ENCODE data around the gene TMEM115. TPM values are rescaled to one million over a fixed set of nuclear protein-coding genes. Genes with fewer than 3 reads are reported as not detected.

The TMEM115 gene
- total and polyA plus RNA-seq, 9 of the 15 experiments (the other 6 are each of a cell fraction or from before 2014, with no cell fraction given) = 1.6 to 26.9 (median 14.1) TPM

DNA sequence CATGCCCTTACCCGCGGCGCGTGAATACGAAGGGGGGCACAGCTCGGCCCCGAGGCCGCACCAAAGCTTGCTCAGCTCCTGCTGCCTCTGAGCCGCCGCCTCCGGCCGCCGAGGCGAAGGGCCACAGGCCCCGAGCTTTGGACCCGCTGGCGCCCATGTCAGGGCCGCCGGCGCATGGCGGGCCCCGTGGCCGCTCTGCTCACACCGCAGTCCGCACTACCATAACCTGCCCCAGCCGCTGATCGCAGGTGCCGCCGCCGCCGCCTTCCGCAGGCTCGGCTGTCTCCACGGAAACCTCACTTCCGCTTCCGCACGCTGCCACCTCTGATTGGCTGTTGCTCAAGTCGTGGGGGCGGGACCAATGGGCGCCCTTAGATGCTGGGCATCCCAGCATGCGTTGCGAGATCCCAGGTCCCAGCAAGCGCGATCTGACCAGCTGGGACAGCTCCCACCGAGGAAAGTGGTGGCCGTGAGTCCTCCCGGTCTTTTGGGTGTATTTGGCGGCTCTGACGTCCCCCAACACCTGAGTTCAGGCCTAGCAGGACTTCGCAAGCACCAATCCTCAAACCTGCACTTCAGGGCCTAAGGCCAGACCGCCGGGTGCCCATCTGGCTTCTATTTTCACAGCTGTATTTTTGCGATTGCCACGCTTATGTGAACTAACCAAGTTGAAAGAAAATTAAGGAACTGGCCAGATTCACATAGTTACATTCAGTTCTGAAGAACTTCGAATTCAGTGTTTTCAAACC, 31.2 kb downstream of the TMEM115 start, which contains the start of gene TUSC2 (continued):
- TF ChIP-seq, protein P1, sequence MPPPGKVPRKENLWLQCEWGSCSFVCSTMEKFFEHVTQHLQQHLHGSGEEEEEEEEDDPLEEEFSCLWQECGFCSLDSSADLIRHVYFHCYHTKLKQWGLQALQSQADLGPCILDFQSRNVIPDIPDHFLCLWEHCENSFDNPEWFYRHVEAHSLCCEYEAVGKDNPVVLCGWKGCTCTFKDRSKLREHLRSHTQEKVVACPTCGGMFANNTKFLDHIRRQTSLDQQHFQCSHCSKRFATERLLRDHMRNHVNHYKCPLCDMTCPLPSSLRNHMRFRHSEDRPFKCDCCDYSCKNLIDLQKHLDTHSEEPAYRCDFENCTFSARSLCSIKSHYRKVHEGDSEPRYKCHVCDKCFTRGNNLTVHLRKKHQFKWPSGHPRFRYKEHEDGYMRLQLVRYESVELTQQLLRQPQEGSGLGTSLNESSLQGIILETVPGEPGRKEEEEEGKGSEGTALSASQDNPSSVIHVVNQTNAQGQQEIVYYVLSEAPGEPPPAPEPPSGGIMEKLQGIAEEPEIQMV (tag; conservative IDR thresholded peaks at IDR 0.05; ENCODE audit: low read depth) = no peak
- TF ChIP-seq POLR2G (IDR thresholded peaks at IDR 0.05; ENCODE audit: low read depth, low read length) = peak; percentile 95
- TF ChIP-seq, protein P2, sequence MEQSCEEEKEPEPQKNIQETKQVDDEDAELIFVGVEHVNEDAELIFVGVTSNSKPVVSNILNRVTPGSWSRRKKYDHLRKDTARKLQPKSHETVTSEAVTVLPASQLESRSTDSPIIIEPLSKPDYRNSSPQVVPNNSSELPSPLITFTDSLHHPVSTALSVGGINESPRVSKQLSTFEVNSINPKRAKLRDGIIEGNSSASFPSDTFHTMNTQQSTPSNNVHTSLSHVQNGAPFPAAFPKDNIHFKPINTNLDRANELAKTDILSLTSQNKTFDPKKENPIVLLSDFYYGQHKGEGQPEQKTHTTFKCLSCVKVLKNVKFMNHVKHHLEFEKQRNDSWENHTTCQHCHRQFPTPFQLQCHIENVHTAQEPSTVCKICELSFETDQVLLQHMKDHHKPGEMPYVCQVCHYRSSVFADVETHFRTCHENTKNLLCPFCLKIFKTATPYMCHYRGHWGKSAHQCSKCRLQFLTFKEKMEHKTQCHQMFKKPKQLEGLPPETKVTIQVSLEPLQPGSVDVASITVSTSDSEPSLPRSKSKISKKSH (CRISPR knock-in tag; IDR thresholded peaks at IDR 0.05) = no peak
- TF ChIP-seq, protein P3, sequence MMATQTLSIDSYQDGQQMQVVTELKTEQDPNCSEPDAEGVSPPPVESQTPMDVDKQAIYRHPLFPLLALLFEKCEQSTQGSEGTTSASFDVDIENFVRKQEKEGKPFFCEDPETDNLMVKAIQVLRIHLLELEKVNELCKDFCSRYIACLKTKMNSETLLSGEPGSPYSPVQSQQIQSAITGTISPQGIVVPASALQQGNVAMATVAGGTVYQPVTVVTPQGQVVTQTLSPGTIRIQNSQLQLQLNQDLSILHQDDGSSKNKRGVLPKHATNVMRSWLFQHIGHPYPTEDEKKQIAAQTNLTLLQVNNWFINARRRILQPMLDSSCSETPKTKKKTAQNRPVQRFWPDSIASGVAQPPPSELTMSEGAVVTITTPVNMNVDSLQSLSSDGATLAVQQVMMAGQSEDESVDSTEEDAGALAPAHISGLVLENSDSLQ (IDR thresholded peaks at IDR 0.05) = peak; percentile 68
